ENCODE measurements around the gene MRRF.

Gene MRRF

GRCh38 chr9:122228568-122229484 is 35.9 kb upstream of the MRRF start, which contains the start of gene LHX6:
TSS of gene LHX6 (minus strand) at chr9:122228957. CDS start at chr9:122228740, 217 bp downstream.
- no peak for DNase-seq

- DNase-seq, result no peak
Observed at GRCh38 chr9:122229485-122229837, 35.2 kb upstream of the MRRF start.

GRCh38 chr9:122232796-122233306 is 31.8 kb upstream of the MRRF start:
- DNase-seq, result no peak

- DNase-seq, result no peak
Observed at GRCh38 chr9:122234022-122234748, 30.5 kb upstream of the MRRF start.

- DNase-seq, result no peak
Observed at GRCh38 chr9:122236681-122237080, 28.0 kb upstream of the MRRF start.

- DNase-seq, result no peak
Observed at GRCh38 chr9:122239722-122240121, 25.0 kb upstream of the MRRF start.

- no peak for DNase-seq
Observed at GRCh38 chr9:122244349-122244748, 20.3 kb upstream of the MRRF start.

GRCh38 chr9:122246666-122247065 is 18.0 kb upstream of the MRRF start:
- DNase-seq, result no peak

- DNase-seq, result no peak
Observed at GRCh38 chr9:122248448-122248865, 16.2 kb upstream of the MRRF start.

GRCh38 chr9:122251351-122251750 is 13.3 kb upstream of the MRRF start:
- DNase-seq, result no peak

- no peak for DNase-seq
Observed at GRCh38 chr9:122252796-122253195, 11.9 kb upstream of the MRRF start.

GRCh38 chr9:122254761-122255160 is 9.9 kb upstream of the MRRF start:
- DNase-seq, result no peak

GRCh38 chr9:122256206-122256605 is 8.5 kb upstream of the MRRF start:
- DNase-seq, result no peak

GRCh38 chr9:122258886-122259415 is 5.7 kb upstream of the MRRF start:
- DNase-seq, result no peak

GRCh38 chr9:122261469-122261881 is 3.2 kb upstream of the MRRF start:
- no peak for DNase-seq

GRCh38 chr9:122262073-122262472 is 2.6 kb upstream of the MRRF start:
- no peak for DNase-seq

GRCh38 chr9:122263699-122264349 is 858 bp upstream of the MRRF start:
- DNase-seq, result no peak

- no peak for DNase-seq
Observed at GRCh38 chr9:122265149-122265915, 650 bp downstream of the MRRF start.

GRCh38 chr9:122268041-122268814 is 3.5 kb downstream of the MRRF start:
- DNase-seq, result no peak

- no peak for DNase-seq
Observed at GRCh38 chr9:122274055-122274454, 9.4 kb downstream of the MRRF start.

- no peak for DNase-seq
Observed at GRCh38 chr9:122276096-122276495, 11.4 kb downstream of the MRRF start.

Data from CD4-positive, alpha-beta T cell treated with Interleukin-17A for 4 hours (primary cell).